Activated T-cell treated with anti-CD3 and anti-CD28 coated beads, Interleukin-2, amount 50 U/mL, for 4 hours (primary cell): ENCODE measurements around the gene LMAN1L. TPM values are rescaled to one million over a fixed set of nuclear protein-coding genes. Genes with fewer than 3 reads are reported as not detected.

ENCODE experiments used
- ATAC-seq, 2 donors: fragments of 200-7000 bp; cut with Tn5 transposase; one replicate each; pipeline ENCODE4 v1.10.0; 2021
- DNase-seq: peaks from one replicate; pipeline ENCODE4 v3.0.0-alpha.2; 2020
- H3K27me3 Mint-ChIP-seq: one replicate; pipeline ENCODE4 v1.8.0; 2021; ENCODE audit warnings: low read depth, mixed read lengths
- H3K36me3 Mint-ChIP-seq: one replicate; pipeline ENCODE4 v1.8.0; 2022; ENCODE audit warnings: mixed read lengths; ENCODE audit not compliant: insufficient read depth
- H3K4me1 Mint-ChIP-seq: one replicate; pipeline ENCODE4 v1.8.0; 2021; ENCODE audit warnings: low read depth, mixed read lengths
- H3K4me3 Mint-ChIP-seq: one replicate; pipeline ENCODE4 v1.8.0; 2021; ENCODE audit warnings: mild to moderate bottlenecking, moderate library complexity, mixed read lengths
- H3K9me3 Mint-ChIP-seq: one replicate; pipeline ENCODE4 v1.8.0; 2021; ENCODE audit warnings: mixed read lengths
- total RNA-seq, 3 donors: library from RNA; stranded (reverse); gene quantifications; one replicate each; pipeline ENCODE4 v1.2.1, GENCODE V29; 2021

LMAN1L gene
- total RNA-seq = under 1 TPM; 0.30 to 0.55 (median 0.40) TPM

GRCh38 chr15:74812533-74812932 lies at the start of gene LMAN1L:
LMAN1L (plus strand) TSS chr15:74812835; CDS start chr15:74812855, 20 bp downstream.
- no peak for ATAC-seq
- no peak within 1 kb of the TSS for H3K4me3 Mint-ChIP-seq
- H3K4me1 Mint-ChIP-seq = peaks cover 15% of the 10 kb centered on the region
- no peaks in the 10 kb centered on the region for H3K36me3 Mint-ChIP-seq
- DNase-seq = no peak
- no peaks in the 10 kb centered on the region for H3K9me3 Mint-ChIP-seq
- no peaks in the 10 kb centered on the region for H3K27me3 Mint-ChIP-seq

- Mint-ChIP-seq H3K4me3 (no peak overlapping the region), H3K4me1 (no peaks in the 10 kb centered on the region), H3K27me3 (peaks cover 2% of the 10 kb centered on the region), H3K36me3 (no peaks in the 10 kb centered on the region), H3K9me3 (no peaks in the 10 kb centered on the region)
- DNase-seq = no peak
- ATAC-seq = no peak
These were observed 49.2 kb upstream of the LMAN1L start for GRCh38 chr15:74763416-74763815.

- Mint-ChIP-seq H3K36me3 (no peaks in the 10 kb centered on the region), H3K4me1 (peaks cover 15% of the 10 kb centered on the region), H3K27me3 (peaks cover 2% of the 10 kb centered on the region), H3K4me3 (no peak overlapping the region), H3K9me3 (no peaks in the 10 kb centered on the region)
- DNase-seq = no peak
- no peak for ATAC-seq
These were observed 45.2 kb upstream of the LMAN1L start for GRCh38 chr15:74767167-74768098.

- Mint-ChIP-seq H3K27me3 (peaks cover 2% of the 10 kb centered on the region), H3K4me1 (peaks cover 15% of the 10 kb centered on the region), H3K36me3 (no peaks in the 10 kb centered on the region), H3K9me3 (no peaks in the 10 kb centered on the region), H3K4me3 (no peak overlapping the region)
- DNase-seq = no peak
- ATAC-seq = no peak
These were observed 44.4 kb upstream of the LMAN1L start for GRCh38 chr15:74768099-74768770.

GRCh38 chr15:74768771-74769342 lies 43.8 kb upstream of the LMAN1L start:
- H3K27me3 Mint-ChIP-seq = peaks cover 2% of the 10 kb centered on the region
- H3K36me3 Mint-ChIP-seq = no peaks in the 10 kb centered on the region
- no peak overlapping the region for H3K4me3 Mint-ChIP-seq
- no peaks in the 10 kb centered on the region for H3K9me3 Mint-ChIP-seq
- ATAC-seq (peak; percentile 53), DNase-seq (peak; percentile 61)
- peaks cover 20% of the 10 kb centered on the region for H3K4me1 Mint-ChIP-seq

DNA sequence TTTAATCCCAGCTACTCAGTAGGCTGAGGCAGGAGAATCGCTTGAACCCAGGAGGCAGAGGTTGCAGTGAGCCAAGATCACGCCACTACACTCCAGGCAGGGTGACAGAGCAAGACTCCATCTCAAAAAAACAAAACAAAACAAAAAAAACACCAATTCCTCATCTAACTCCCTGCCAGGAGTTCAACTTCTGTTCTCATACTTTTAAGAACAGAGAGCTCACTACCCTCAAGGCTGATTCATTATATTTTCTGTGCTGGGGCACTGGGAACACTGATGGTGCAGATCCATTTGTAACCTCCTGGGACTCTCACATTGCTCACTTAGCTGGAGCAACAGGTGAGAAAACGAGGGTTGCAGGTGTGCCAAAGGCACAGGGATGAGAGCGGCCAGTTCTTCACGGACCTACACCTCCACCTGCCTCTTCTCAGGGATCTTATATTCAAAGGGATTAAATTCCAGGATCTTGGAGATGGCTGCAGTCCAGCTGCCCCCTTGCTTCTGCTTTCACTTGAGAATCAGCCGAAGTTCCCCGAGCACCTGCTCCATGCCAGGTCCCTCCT lies 43.1 kb upstream of the LMAN1L start:
- H3K9me3 Mint-ChIP-seq = no peaks in the 10 kb centered on the region
- no peak for ATAC-seq

DNA sequence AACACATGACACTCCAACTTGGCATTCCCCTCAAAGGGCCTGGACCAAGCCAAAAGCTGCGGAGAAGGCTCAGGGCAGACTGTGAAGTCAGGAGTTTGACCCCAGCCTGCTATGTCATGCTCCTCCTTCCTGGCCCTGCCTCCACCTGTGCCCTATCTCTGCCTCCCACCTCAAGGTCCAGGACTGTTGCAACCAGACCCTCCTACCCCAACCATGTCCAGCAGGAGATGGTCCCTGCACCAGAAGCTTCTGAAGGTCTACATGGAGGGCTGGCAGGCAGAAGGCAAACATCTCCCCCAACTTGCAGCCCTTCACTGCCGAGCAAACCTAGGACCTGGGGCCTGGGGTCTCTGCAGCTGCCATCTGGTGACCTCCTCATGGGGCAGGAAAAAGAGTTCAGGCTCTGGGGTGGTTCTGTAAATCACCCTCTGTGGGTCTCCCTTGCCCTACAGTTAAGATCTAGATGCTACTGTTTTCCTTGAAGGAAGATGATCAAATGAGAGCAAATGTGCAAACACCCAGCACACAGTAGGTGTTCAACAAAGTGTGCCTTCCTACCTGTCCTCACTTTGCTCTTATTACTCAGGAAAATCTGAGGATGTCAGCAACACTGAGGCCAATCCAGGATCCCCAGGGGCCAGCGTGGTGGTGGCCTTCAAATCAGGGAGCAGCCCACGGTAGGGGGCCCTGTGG lies 42.3 kb upstream of the LMAN1L start:
- H3K4me1 Mint-ChIP-seq = peaks cover 30% of the 10 kb centered on the region
- ATAC-seq (no peak), DNase-seq (no peak)
- H3K27me3 Mint-ChIP-seq = no peaks in the 10 kb centered on the region
- no peaks in the 10 kb centered on the region for H3K36me3 Mint-ChIP-seq
- no peaks in the 10 kb centered on the region for H3K9me3 Mint-ChIP-seq
- no peak overlapping the region for H3K4me3 Mint-ChIP-seq

More for the DNA sequence above, 43.1 kb upstream of the LMAN1L start:
- Mint-ChIP-seq H3K4me1 (peaks cover 25% of the 10 kb centered on the region), H3K27me3 (peaks cover 2% of the 10 kb centered on the region), H3K4me3 (no peak overlapping the region), H3K36me3 (no peaks in the 10 kb centered on the region)
- no peak for DNase-seq

GRCh38 chr15:74773329-74773728 lies 39.3 kb upstream of the LMAN1L start:
- H3K36me3 Mint-ChIP-seq = no peaks in the 10 kb centered on the region
- no peak overlapping the region for H3K4me3 Mint-ChIP-seq
- H3K4me1 Mint-ChIP-seq = peaks cover 60% of the 10 kb centered on the region
- ATAC-seq = no peak
- no peaks in the 10 kb centered on the region for H3K27me3 Mint-ChIP-seq
- no peaks in the 10 kb centered on the region for H3K9me3 Mint-ChIP-seq
- no peak for DNase-seq

DNA sequence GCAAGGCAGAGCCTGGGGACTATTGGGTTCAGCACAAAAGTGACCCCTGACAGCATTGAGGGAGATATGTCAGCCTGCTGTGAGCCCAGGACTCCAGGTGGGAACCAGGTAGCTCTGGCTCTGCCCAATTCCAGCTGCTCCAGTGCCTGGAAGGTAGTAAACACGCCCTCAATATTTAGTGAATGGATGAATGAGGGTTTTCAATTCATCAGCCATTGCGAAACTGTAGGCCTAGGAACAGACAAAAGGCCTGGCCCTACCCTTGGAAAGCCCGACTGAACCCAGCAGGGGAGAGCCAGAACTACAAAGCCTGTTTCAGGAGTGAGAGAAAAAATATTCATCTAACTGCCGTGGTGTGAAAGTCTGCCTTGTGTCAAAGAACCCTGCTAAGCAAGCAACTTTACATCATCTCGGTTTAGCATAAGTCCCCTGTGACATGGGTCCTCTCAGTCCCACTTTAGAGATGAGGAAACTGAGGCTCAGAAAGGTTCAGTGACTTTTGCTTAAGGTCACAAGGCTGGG lies 38.8 kb upstream of the LMAN1L start:
- Mint-ChIP-seq H3K4me1 (peaks cover 62% of the 10 kb centered on the region), H3K36me3 (no peaks in the 10 kb centered on the region), H3K27me3 (no peaks in the 10 kb centered on the region), H3K4me3 (no peak overlapping the region), H3K9me3 (no peaks in the 10 kb centered on the region)
- ATAC-seq (no peak), DNase-seq (no peak)

GRCh38 chr15:74775132-74775562 lies 37.5 kb upstream of the LMAN1L start:
- Mint-ChIP-seq H3K4me3 (no peak overlapping the region), H3K4me1 (peaks cover 74% of the 10 kb centered on the region), H3K36me3 (no peaks in the 10 kb centered on the region), H3K9me3 (no peaks in the 10 kb centered on the region), H3K27me3 (no peaks in the 10 kb centered on the region)
- ATAC-seq (no peak), DNase-seq (no peak)

- ATAC-seq (no peak), DNase-seq (no peak)
- peaks cover 81% of the 10 kb centered on the region for H3K4me1 Mint-ChIP-seq
- H3K9me3 Mint-ChIP-seq = no peaks in the 10 kb centered on the region
- H3K27me3 Mint-ChIP-seq = no peaks in the 10 kb centered on the region
- H3K4me3 Mint-ChIP-seq = no peak overlapping the region
- H3K36me3 Mint-ChIP-seq = no peaks in the 10 kb centered on the region
These were observed 36.7 kb upstream of the LMAN1L start for GRCh38 chr15:74775894-74776293.

GRCh38 chr15:74776821-74777768 lies 35.5 kb upstream of the LMAN1L start:
- Mint-ChIP-seq H3K4me1 (peaks cover 77% of the 10 kb centered on the region), H3K36me3 (no peaks in the 10 kb centered on the region), H3K9me3 (no peaks in the 10 kb centered on the region), H3K4me3 (peak overlapping the region; percentile 71), H3K27me3 (no peaks in the 10 kb centered on the region)
- DNase-seq (peak; percentile 45), ATAC-seq (peak; percentile 38 to 42)
